Measurements from ENCODE around the gene RGS13. TPM values are rescaled to one million over a fixed set of nuclear protein-coding genes. Genes with fewer than 3 reads are reported as not detected.

Gene RGS13
- total RNA-seq, 1 donor: not detected

DNA sequence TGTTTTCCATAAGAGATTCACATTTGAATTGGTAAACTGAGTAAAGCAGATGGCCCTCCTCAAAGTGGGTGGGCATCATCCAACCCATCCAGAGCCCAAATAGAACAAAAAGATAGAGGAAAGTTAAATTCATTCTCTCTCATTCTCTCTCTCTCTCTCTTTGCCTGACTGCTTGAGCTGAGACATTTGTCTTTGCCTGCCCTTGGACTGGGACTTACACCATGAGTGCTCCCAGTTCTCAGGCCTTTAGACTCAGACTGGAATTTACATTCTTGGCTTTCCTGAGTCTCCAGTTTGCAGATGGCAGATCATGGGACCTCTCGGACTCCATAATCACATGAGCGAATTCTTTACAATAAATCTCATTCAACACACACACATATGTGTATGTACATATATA, 69.6 kb downstream of the RGS13 start:
- no peak overlapping the region for H3K4me3 ChIP-seq (ENCODE audit: low read depth, low read length)
- DNase-seq (ENCODE audit: low read depth): no peak
- TF ChIP-seq, protein P1, sequence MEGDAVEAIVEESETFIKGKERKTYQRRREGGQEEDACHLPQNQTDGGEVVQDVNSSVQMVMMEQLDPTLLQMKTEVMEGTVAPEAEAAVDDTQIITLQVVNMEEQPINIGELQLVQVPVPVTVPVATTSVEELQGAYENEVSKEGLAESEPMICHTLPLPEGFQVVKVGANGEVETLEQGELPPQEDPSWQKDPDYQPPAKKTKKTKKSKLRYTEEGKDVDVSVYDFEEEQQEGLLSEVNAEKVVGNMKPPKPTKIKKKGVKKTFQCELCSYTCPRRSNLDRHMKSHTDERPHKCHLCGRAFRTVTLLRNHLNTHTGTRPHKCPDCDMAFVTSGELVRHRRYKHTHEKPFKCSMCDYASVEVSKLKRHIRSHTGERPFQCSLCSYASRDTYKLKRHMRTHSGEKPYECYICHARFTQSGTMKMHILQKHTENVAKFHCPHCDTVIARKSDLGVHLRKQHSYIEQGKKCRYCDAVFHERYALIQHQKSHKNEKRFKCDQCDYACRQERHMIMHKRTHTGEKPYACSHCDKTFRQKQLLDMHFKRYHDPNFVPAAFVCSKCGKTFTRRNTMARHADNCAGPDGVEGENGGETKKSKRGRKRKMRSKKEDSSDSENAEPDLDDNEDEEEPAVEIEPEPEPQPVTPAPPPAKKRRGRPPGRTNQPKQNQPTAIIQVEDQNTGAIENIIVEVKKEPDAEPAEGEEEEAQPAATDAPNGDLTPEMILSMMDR (IDR thresholded peaks at IDR 0.05; ENCODE audit: insufficient read depth, low read length): no peak

DNA sequence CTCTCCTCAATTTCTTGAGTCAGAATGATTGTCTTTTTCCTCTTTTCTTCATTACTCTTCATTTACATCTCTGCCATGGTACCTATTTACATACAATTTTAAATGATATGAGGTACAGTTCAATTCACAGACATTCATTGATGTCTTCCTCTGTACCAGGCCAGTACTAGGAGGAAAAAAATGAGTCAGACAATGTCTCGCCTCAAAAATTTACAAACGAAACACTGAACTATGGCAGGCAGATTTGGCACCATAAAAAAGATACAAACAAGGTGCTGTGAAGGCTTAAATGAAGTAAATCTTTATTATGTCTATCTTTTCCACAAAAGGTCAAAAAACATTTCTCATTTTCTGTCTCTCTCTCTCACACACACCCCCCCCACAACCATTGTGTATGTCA, 71.0 kb downstream of the RGS13 start:
- DNase-seq (ENCODE audit: low read depth): no peak
- TF ChIP-seq, protein P1 (IDR thresholded peaks at IDR 0.05; ENCODE audit: insufficient read depth, low read length): no peak
- H3K4me3 ChIP-seq (ENCODE audit: low read depth, low read length): no peak overlapping the region

DNA sequence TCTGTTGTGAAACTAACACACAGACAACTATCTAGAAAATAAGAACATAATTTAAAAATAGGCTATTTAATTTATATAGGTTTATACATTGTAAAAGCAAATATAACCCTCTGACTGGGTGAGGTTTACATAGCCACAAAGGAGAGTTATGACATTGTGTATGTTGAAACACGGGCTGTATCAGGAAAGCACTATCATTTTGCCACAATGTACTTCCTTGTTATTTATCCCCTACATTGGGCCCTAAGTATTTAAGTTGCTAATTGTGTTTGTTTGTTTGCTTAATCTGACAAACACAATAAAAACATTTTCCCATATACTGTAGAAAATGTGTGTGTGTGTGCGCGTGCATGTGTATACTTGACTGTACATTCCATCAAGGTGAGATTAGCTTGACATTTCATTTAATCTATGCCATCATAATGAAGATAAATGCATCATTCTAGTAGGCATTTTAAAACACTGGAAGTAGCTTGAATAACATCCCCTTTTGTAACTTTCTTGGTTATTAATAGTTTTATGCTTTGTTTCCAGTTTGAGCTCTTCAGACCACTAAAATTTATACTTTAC, 72.1 kb downstream of the RGS13 start:
- TF ChIP-seq, protein P1 (IDR thresholded peaks at IDR 0.05; ENCODE audit: insufficient read depth, low read length): no peak
- DNase-seq (ENCODE audit: low read depth): no peak
- no peak overlapping the region for H3K4me3 ChIP-seq (ENCODE audit: low read depth, low read length)

- H3K4me3 ChIP-seq (ENCODE audit: low read depth, low read length): no peak overlapping the region
- TF ChIP-seq, protein P1 (IDR thresholded peaks at IDR 0.05; ENCODE audit: insufficient read depth, low read length): no peak
- no peak for DNase-seq (ENCODE audit: low read depth)
Observed at GRCh38 chr1:192709544-192709943, 73.6 kb downstream of the RGS13 start.

Other genes starting within 250 kb of the RGS13 start
- gene RGS1, start 60.4 kb upstream of the RGS13 start, total RNA-seq (ENCODE audit: low replicate concordance): not detected in 2 replicates
- gene RGS2, start 172.9 kb downstream of the RGS13 start, total RNA-seq (ENCODE audit: low replicate concordance): 61.5 and 86.1 TPM in 2 replicates

All from fibroblast of the aortic adventitia (primary cell).